Endometrial microvascular endothelial cells (primary cell): ENCODE results near the gene CFD. TPM values are rescaled to one million over a fixed set of nuclear protein-coding genes. Genes with fewer than 3 reads are reported as not detected.
"Not testable (repeated sequence)": the region's sequence is repeated elsewhere in the genome, so short reads cannot be mapped to it uniquely, and the experiment has no call there.

ENCODE experiments used
- in situ Hi-C: cut with HindIII; loops from 2 replicates; pipeline ENCODE4 v1.10.0; 2017; ENCODE audit warnings: low sequenced_read_pairs, low pct_unique_long_range_greater_than_20kb; ENCODE audit errors: inconsistent ontology term
- total RNA-seq: library from RNA; depleted of rRNA; stranded (reverse); fragments of >200 nt; gene quantifications from one replicate; pipeline ENCODE4 v1.2.3, GENCODE V29; 2015; ENCODE audit errors: inconsistent ontology term

Gene CFD
- total RNA-seq, 1 donor from 2014 or later, result 5.4 TPM

DNA sequence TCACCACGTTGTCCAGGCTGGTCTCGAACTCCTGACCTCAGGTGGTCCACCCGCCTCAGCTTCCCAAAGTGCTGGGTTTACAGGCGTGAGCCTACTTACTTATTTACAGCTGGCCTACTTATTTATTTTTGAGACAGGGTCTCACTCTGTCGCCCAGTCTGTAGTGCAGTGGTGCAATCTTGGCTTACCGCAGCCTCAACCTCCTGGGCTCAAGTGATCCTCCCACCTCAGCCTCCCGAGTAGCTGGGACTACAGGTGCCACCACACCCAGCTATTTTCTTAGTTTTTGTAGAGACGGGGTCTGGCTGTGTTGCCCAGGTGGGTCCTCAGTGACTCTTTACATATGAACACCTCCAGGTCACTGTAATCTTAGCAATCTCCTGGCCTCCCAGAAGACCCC, 10.3 kb upstream of the CFD start:
- in situ Hi-C loops, result not testable (repeated sequence)

DNA sequence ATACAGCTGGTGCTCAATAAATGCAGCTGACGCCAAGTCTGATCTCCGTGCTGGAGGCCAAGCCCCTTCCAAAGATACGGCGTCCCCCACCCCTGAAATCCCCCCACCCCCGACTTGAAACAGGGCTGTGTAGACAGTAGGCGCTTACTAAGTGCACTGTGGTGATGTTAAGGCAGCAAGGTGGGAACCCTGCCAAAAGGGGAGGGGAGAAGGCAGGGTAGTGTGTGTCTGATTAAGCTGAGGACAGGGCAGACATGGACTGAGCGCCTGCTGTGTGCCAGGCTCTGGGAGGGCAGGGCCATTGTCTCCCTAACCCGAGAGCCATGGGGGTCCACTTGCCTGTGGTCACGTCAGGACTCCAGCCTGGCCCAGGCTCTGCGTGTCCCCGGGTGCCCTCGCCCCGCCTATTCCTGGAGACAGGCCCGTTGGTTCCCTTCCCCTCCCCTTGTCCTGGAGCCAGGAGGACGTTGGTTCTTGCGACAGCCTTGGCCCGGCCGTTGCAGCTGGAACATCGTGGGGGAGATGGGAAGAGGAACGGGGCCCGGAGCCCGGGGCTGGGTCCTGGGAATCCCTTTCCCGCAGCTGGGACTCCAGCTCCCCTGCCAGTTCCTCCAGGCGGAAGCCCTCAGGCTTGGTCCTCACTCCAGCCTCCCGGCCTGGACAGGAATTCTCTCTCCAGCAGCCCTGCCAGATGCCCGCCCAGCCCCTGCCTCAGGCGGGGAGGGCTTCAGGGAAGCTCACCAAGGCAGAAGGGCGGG, 9.1 kb upstream of the CFD start:
- in situ Hi-C loops, result no loop called here

- in situ Hi-C loops, result no loop called here
Observed at GRCh38 chr19:850979-851335, 8.5 kb upstream of the CFD start.

GRCh38 chr19:852136-853013, 7.1 kb upstream of the CFD start, which contains the start of gene ELANE:
Gene ELANE (plus strand): TSS chr19:852303. CDS start chr19:852329, 26 bp downstream.
- in situ Hi-C loops, result no loop called here

DNA sequence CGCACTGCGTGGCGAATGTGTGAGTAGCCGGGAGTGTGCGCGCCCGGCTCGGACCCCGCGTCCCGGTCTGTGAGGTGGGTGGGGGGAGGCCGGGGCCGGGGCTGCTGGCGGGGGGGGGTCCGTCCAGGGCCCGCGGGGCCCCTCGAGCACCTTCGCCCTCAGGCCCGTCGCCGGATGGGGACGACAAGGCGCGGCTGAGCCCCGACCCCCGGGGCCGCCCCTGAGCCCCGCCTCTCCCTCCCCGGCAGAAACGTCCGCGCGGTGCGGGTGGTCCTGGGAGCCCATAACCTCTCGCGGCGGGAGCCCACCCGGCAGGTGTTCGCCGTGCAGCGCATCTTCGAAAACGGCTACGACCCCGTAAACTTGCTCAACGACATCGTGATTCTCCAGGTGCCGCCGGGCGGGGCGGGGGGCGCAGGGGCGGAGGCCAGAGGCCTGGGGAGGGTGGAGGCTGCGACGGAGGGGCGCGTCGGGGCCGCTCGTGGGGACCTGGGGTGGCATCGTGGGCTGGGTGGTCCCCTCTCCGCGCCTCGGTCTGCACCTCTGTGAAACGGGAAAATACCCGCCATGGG, 6.4 kb upstream of the CFD start:
- in situ Hi-C loops, result no loop called here

DNA sequence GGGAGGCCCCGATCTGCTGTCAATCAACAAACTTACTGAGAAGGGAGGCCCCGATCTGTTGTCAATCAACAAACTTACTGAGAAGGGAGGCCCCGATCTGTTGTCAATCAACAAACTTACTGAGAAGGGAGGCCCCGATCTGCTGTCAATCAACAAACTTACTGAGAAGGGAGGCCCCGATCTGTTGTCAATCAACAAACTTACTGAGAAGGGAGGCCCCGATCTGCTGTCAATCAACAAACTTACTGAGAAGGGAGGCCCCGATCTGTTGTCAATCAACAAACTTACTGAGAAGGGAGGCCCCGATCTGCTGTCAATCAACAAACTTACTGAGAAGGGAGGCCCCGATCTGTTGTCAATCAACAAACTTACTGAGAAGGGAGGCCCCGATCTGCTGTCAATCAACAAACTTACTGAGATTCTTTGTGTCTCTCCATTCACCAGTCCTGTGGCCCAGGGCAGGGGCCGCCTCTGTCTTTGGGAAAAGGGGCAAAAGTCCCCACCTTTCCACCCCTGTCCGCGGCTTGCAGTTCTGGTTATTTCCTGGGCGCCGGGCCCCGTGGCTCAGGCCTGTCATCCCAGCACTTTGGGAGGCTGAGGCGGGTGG, 5.7 kb upstream of the CFD start:
- in situ Hi-C loops, result not testable (repeated sequence)

DNA sequence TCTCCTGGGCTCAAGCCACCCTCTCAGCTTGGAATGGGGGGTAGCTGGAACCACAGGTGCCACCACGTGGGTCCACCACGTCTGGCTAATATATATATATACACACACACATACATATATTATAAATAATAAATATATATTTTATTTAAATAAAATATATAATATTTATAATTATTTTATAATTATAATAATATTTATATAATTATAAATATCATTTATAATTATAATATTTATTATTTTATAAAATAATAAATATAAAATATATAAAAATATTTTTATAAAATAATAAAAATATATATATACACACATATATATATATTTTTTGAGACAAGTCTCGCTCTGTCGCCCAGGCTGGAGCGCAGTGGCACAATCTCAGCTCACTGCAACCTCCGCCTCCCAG, 4.9 kb upstream of the CFD start:
- in situ Hi-C loops, result no loop called here

- in situ Hi-C loops, result no loop called here
Observed at GRCh38 chr19:855142-855541, 4.3 kb upstream of the CFD start.

GRCh38 chr19:855566-856120, 3.8 kb upstream of the CFD start:
- in situ Hi-C loops, result no loop called here

DNA sequence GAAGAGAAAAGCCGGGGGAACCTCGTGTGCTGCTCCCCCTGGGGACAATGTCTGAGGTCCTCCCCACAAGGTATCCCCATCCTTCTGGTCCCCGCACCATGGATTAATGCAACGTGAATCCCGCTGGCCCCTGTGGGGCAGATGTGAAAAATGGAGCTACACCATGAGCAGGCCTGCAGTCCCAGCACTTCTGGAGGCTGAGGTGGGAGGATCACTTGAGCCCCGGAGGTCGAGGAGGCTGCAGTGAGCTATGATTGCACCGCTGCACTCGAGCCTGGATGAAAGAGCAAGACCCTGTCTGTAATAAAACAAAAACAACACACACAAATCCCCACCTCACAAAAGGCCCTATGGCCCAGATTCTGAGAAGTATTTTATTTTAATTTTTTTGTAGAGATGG, 1.2 kb upstream of the CFD start:
- in situ Hi-C loops, result no loop called here

GRCh38 chr19:861141-861755, 1.8 kb downstream of the CFD start:
- in situ Hi-C loops, result no loop called here

DNA sequence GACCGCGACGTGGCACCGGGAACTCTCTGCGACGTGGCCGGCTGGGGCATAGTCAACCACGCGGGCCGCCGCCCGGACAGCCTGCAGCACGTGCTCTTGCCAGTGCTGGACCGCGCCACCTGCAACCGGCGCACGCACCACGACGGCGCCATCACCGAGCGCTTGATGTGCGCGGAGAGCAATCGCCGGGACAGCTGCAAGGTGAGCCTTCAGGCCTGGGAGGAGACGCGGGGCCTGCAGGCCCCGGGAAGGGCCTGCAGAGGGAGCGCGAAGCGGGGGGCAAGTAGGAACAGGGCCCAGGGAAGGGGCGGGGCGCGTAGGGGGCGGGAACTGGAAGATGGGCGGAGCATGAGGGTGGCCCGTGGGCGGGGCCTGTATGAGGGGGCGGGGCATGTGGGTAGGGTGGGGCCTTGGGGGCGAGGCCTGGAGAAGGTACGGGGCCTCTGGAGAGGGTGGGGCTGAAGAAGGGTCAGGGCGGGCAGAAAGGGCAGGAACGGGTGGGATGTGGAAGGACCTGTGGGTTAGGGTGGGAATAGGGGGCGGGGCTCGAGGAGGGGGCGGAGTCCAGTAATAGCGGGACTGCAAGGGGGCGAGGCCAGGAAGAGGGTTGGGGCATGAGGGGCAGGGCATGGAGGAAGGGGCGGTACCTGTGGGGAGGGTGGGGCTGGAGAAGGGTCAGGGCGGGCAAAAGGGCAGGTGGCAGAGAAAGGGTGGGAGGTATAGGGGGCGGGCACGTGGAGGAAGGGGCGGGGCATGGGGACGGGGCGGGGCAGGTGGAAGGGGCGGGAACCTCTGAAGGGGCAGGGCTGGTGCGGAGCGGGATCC, 2.5 kb downstream of the CFD start:
- in situ Hi-C loops, result no loop called here

GRCh38 chr19:862581-863314, 3.3 kb downstream of the CFD start:
- in situ Hi-C loops, result no loop called here

GRCh38 chr19:863315-863620, 3.8 kb downstream of the CFD start:
- in situ Hi-C loops, result no loop called here

- in situ Hi-C loops, result no loop called here
Observed at GRCh38 chr19:866769-867300, 7.4 kb downstream of the CFD start.

GRCh38 chr19:867301-867793, 7.9 kb downstream of the CFD start:
- in situ Hi-C loops, result no loop called here

DNA sequence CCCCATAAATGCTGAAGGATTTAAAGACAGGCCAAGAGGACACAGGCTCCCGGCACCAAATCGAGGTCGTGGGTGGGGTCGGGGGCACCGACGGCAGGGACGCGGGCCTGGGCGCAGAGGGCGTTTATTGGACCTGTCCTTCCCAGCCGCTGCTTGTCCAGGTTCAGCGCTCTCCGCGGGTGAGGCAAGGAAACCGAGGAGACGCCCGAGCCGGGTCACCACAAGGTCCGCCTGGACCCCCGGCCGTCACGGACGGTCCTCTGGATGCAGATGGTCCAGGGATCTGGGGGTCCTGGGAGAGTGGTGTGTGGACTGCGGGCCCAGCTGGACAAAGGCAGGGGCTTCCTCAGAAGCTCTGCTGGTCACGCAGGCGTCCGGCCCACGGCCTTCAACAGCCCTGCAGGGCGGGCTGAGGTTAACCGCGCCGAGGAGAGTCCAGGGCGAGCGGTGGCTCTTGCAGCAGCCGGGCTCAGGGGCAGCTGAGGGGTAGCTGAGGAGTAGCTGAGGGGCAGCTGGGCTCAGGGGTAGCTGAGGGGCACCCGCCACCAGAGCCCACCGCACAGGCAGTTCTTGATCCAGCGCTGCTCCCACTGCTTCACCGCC, 8.5 kb downstream of the CFD start:
- in situ Hi-C loops, result no loop called here
